Fibroblast of villous mesenchyme (primary cell): Measurements from ENCODE around the gene EDIL3. TPM values are rescaled to one million over a fixed set of nuclear protein-coding genes. Genes with fewer than 3 reads are reported as not detected.
"Not testable (repeated sequence)": the region's sequence is repeated elsewhere in the genome, so short reads cannot be mapped to it uniquely, and the experiment has no call there.

Experiments used
- DNase-seq: peaks from one replicate; pipeline ENCODE4 v3.0.0-alpha.2; 2010; ENCODE audit warnings: low read depth
- H3K4me3 ChIP-seq: 2 replicates; pipeline ENCODE4 v1.5.1; 2011; ENCODE audit warnings: low read depth, mild to moderate bottlenecking, low read length
- CTCF ChIP-seq: IDR thresholded peaks from 2 replicates; pipeline ENCODE4 v1.5.1; 2012; ENCODE audit warnings: low read depth, mild to moderate bottlenecking, low read length; ENCODE audit not compliant: insufficient read depth
- total RNA-seq: library from RNA; depleted of rRNA; stranded (reverse); fragments of >200 nt; gene quantifications from 2 replicates; pipeline ENCODE4 v1.2.3, GENCODE V29; 2012

EDIL3 gene
- total RNA-seq, 1 donor = 57.0 TPM

- DNase-seq = no peak
- no peak for TF ChIP-seq CTCF
- H3K4me3 ChIP-seq = no peak overlapping the region
Observed at GRCh38 chr5:84299959-84300358, 84.7 kb downstream of the EDIL3 start.

- no peak for TF ChIP-seq CTCF
- H3K4me3 ChIP-seq = no peak overlapping the region
- DNase-seq = no peak
Observed at GRCh38 chr5:84298628-84299027, 86.1 kb downstream of the EDIL3 start.

- H3K4me3 ChIP-seq, DNase-seq: not testable (repeated sequence)
Observed at GRCh38 chr5:84297641-84298040, 87.0 kb downstream of the EDIL3 start.

DNA sequence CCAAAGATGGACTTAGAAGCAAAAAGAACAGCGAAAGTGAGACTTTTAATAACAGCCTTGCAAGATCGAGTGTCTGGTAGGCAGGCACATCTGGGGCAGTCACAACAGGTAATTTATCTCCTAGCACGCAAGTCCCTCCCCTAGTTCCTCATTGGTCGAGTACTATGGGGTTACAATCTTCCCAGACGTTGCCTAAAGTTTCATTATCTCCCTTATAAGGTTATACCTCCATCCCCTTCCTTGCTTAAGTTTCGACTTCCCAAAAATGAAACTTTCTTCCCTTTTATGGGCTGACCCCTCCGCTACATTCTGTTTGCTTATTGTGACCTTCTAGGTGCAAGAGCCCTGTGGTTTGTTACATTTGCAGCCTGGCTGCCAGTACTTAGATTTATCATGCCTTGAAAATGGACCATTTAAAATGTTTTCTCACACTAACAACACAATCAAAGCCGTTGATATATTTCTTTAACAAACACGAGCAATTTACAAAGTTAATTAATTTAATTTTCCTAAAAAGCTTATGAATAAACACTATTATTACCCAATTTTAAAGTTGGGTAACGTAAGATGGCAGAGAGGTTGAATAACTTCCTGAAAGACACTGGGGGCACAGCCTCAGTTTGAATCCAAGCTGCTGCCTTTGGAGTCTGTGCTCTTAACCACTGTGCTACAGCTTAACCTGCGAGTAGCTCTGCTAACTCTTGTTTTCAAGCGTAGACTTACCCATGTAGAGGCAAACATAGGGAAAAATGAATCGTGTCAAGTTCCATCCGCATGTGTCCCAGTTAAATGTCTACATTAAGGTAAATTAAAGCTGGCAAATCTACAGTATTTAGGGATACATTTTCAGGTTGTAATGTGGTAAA lies 91.7 kb downstream of the EDIL3 start:
- no peak for TF ChIP-seq CTCF
- no peak overlapping the region for H3K4me3 ChIP-seq

GRCh38 chr5:84292000-84292642 lies 92.6 kb downstream of the EDIL3 start:
- DNase-seq = no peak
- no peak overlapping the region for H3K4me3 ChIP-seq
- TF ChIP-seq CTCF = no peak

More for the DNA sequence above, 91.7 kb downstream of the EDIL3 start:
- DNase-seq = no peak

DNA sequence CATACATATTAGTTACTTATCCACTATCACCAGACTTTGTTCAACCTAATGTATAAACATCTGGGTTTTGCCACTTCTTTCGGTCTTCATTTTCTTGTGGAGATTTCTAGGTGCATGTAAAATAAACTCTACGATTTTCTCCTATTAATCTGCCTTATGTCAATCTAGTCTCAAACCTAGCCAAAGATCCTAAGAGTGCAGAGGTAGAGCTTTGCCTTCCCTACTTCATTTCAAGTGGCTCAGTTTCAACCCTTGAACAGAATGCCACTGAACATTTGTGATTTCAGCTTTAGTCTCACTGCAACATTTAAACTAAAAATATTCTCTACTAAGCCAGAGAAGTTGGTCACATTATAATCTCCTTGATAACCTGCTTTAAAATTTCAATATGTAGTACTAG lies 94.0 kb downstream of the EDIL3 start:
- DNase-seq = no peak
- no peak for TF ChIP-seq CTCF
- no peak overlapping the region for H3K4me3 ChIP-seq

- DNase-seq = peak; percentile 13
- no peak overlapping the region for H3K4me3 ChIP-seq
Observed at GRCh38 chr5:84290161-84290560, 94.5 kb downstream of the EDIL3 start.

More at GRCh38 chr5:84290161-84290560, 94.5 kb downstream of the EDIL3 start:
- no peak for TF ChIP-seq CTCF
